CD4-positive, alpha-beta T cell (primary cell): ENCODE measurements around the gene NEGR1. TPM values are rescaled to one million over a fixed set of nuclear protein-coding genes. Genes with fewer than 3 reads are reported as not detected.

Experiments
- ATAC-seq: fragments of 200-7000 bp; cut with Tn5 transposase; one replicate; pipeline ENCODE4 v1.10.0; 2022; ENCODE audit warnings: mild to moderate bottlenecking; ENCODE audit not compliant: poor library complexity
- CTCF ChIA-PET: fragments of 350-600 bp; sonication (Branson Sonifier 250); formaldehyde crosslinking; loops from one replicate; lab custom pipeline; 2021; ENCODE audit warnings: antibody characterized with exemption, inconsistent platforms; lab: Charles Lee
- POLR2A ChIA-PET: fragments of 350-600 bp; sonication (Branson Sonifier 250); formaldehyde crosslinking; loops from one replicate; lab custom pipeline; 2021; ENCODE audit warnings: antibody characterized with exemption, inconsistent platforms; lab: Charles Lee
- DNase-seq, 14 experiments: peaks; one replicate each; pipeline ENCODE4 v3.0.0-alpha.2; 2013 to 2020; ENCODE audit warnings: mixed read lengths in 2 of 14
- H3K27ac ChIP-seq, 2 donors: one replicate each; pipeline versions ENCODE4 v1.5.1 to v1.7.0; 2013; ENCODE audit warnings: low read length in 2 of 2, low read depth in 1 of 2, mild to moderate bottlenecking in 1 of 2
- H3K27me3 ChIP-seq, 2 experiments: 1 replicate in 1 of 2; 2 replicates in 1 of 2; pipeline versions ENCODE4 v1.6.1 to v1.7.0; 2013; ENCODE audit warnings: low read length in 2 of 2, control low read depth in 1 of 2, mild to moderate bottlenecking in 1 of 2, moderate library complexity in 1 of 2; ENCODE audit not compliant: insufficient read depth in 2 of 2, control insufficient read depth in 1 of 2
- H3K36me3 ChIP-seq: one replicate; pipeline ENCODE4 v1.6.1; 2013; ENCODE audit warnings: low read length, control low read depth; ENCODE audit not compliant: insufficient read depth
- H3K4me1 ChIP-seq: one replicate; pipeline ENCODE4 v1.6.1; 2013; ENCODE audit warnings: low read length, control low read depth; ENCODE audit not compliant: insufficient read depth
- H3K4me3 ChIP-seq: one replicate; pipeline ENCODE4 v1.5.1; 2013; ENCODE audit warnings: mild to moderate bottlenecking, low read length, moderate library complexity
- H3K9me3 ChIP-seq, 2 experiments: 1 replicate in 1 of 2; 2 replicates in 1 of 2; pipeline versions ENCODE4 v1.6.1 to v1.7.0; 2013; ENCODE audit warnings: low read length in 2 of 2, mild to moderate bottlenecking in 2 of 2, control low read depth in 1 of 2, moderate library complexity in 1 of 2; ENCODE audit not compliant: control insufficient read depth in 1 of 2, insufficient read depth in 1 of 2
- H3K27ac Mint-ChIP-seq: one replicate; pipeline ENCODE4 v1.8.0; 2020; ENCODE audit warnings: mixed read lengths
- H3K27me3 Mint-ChIP-seq: one replicate; pipeline ENCODE4 v1.8.0; 2021; ENCODE audit warnings: mixed read lengths
- H3K36me3 Mint-ChIP-seq: one replicate; pipeline ENCODE4 v1.8.0; 2021; ENCODE audit warnings: low read depth, mixed read lengths
- H3K4me1 Mint-ChIP-seq: one replicate; pipeline ENCODE4 v1.8.0; 2021; ENCODE audit warnings: low read depth, mixed read lengths
- H3K4me3 Mint-ChIP-seq: one replicate; pipeline ENCODE4 v1.8.0; 2020; ENCODE audit warnings: mild to moderate bottlenecking, mixed read lengths
- H3K9me3 Mint-ChIP-seq: one replicate; pipeline ENCODE4 v1.8.0; 2020; ENCODE audit warnings: mixed read lengths
- intact Hi-C, 2 experiments: fragments of 100-400 bp; cut with DNase I in 1 of 2; cut with micrococcal nuclease in 1 of 2; formaldehyde crosslinking; loops; one replicate each; pipeline versions ENCODE4 v1.15.1 to v1.9.0; 2023 to 2025; cut with DNase I, micrococcal nuclease
- total RNA-seq, 174 experiments: library from RNA in 2 of 174; stranded (reverse) in 2 of 174; gene quantifications; one replicate each; pipeline ENCODE4 v1.2.3 and lab custom pipeline; 2021 to 2026
- TF ChIP-seq, protein P1 (sequence below): fragments of 200-600 bp; IDR thresholded peaks from one replicate; pipeline ENCODE4 v1.8.0; 2022; ENCODE audit warnings: antibody characterized with exemption, mild to moderate bottlenecking

NEGR1 gene
- total RNA-seq, 2 experiments from 2014 or later = 0.03 TPM

DNA sequence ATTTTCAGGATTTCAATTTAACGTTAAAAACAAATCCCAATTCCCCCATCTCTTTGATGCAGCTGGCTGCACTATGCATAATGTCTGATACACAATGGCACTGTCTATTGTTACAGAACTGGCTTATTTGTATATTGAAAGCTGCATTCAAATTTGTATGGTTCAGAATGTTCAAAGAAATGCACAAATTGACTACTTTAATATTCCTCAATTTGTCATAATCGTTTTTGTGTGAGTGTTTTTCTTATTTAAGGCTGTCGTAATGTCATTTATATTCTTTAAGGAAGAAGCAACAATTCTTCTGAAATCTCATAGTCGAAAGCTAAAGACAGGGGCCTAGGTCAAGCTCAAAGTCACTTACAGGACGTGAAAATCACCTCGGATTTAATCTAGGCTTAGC is 860.1 kb downstream of the NEGR1 start:
- H3K27ac Mint-ChIP-seq = no peak overlapping the region
- ATAC-seq (no peak), DNase-seq (no peak)
- intact Hi-C loops = no loop called here
- no peaks in the 10 kb centered on the region for H3K9me3 Mint-ChIP-seq
- H3K4me3 Mint-ChIP-seq = no peak overlapping the region
- TF ChIP-seq, protein P1, sequence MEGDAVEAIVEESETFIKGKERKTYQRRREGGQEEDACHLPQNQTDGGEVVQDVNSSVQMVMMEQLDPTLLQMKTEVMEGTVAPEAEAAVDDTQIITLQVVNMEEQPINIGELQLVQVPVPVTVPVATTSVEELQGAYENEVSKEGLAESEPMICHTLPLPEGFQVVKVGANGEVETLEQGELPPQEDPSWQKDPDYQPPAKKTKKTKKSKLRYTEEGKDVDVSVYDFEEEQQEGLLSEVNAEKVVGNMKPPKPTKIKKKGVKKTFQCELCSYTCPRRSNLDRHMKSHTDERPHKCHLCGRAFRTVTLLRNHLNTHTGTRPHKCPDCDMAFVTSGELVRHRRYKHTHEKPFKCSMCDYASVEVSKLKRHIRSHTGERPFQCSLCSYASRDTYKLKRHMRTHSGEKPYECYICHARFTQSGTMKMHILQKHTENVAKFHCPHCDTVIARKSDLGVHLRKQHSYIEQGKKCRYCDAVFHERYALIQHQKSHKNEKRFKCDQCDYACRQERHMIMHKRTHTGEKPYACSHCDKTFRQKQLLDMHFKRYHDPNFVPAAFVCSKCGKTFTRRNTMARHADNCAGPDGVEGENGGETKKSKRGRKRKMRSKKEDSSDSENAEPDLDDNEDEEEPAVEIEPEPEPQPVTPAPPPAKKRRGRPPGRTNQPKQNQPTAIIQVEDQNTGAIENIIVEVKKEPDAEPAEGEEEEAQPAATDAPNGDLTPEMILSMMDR = no peak
- ChIA-PET CTCF (no interaction called here), POLR2A (no interaction called here)
- no peak overlapping the region for H3K4me3 ChIP-seq
- no peaks in the 10 kb centered on the region for H3K27me3 ChIP-seq
- H3K9me3 ChIP-seq = no peaks in the 10 kb centered on the region
- no peaks in the 10 kb centered on the region for H3K4me1 ChIP-seq
- H3K27me3 Mint-ChIP-seq = no peaks in the 10 kb centered on the region
- no peaks in the 10 kb centered on the region for H3K36me3 Mint-ChIP-seq
- H3K27ac ChIP-seq = no peak overlapping the region
- no peaks in the 10 kb centered on the region for H3K36me3 ChIP-seq
- no peaks in the 10 kb centered on the region for H3K4me1 Mint-ChIP-seq

DNA sequence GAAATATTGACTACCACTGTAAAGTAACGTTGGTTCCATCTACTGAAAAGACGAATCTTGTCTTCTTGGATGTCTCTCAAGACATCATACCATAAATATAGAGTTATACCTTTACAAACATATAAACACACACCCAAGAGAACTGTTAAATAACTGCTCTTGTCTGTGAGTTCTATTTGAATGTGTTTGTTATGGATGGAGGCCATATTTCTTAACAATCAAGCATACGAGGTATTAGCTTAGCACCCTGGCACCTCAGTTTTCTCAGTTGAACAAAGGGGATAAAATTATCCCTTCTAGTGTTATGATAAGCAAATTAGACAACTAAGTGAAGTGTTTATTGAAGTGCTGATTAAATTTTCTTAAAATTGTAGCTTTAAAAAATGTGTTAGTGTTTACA is 864.9 kb downstream of the NEGR1 start:
- ChIA-PET CTCF (interaction anchor here (0.6 kb wide), 1 partner anchor 230 kb away, joined by 3 read pairs; no protein-coding TSS in a partner anchor), POLR2A (no interaction called here)
- no peaks in the 10 kb centered on the region for H3K27me3 ChIP-seq
- DNase-seq (no peak), ATAC-seq (no peak)
- Mint-ChIP-seq H3K27ac (no peak overlapping the region), H3K4me3 (no peak overlapping the region), H3K27me3 (no peaks in the 10 kb centered on the region), H3K36me3 (no peaks in the 10 kb centered on the region), H3K9me3 (no peaks in the 10 kb centered on the region), H3K4me1 (no peaks in the 10 kb centered on the region)
- TF ChIP-seq, protein P1 = no peak
- no peaks in the 10 kb centered on the region for H3K36me3 ChIP-seq
- no peaks in the 10 kb centered on the region for H3K4me1 ChIP-seq
- intact Hi-C loops = no loop called here
- no peak overlapping the region for H3K4me3 ChIP-seq
- no peaks in the 10 kb centered on the region for H3K9me3 ChIP-seq
- H3K27ac ChIP-seq = no peak overlapping the region

DNA sequence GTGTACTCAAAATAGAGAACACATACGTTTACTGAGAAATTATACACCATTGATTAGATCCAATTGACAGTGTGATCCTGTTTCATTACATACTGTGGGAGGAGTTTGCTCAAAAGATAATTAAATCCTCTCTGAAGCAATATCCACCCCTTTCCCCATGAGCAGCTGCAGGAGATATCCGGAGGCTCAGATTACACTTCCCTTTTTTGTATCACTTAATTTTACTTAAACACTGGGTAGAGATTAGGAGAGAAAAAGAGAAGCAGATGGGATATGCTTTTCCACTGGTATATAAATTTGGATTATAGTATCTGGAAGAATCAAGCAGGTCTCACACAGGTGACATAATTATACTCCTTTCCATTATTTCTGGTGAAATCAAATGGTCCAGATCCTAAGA is 868.2 kb downstream of the NEGR1 start:
- Mint-ChIP-seq H3K27ac (no peak overlapping the region), H3K4me3 (no peak overlapping the region), H3K4me1 (no peaks in the 10 kb centered on the region), H3K9me3 (no peaks in the 10 kb centered on the region), H3K36me3 (no peaks in the 10 kb centered on the region), H3K27me3 (no peaks in the 10 kb centered on the region)
- Histone ChIP-seq H3K4me1 (no peaks in the 10 kb centered on the region), H3K27me3 (no peaks in the 10 kb centered on the region), H3K9me3 (no peaks in the 10 kb centered on the region), H3K27ac (no peak overlapping the region), H3K36me3 (no peaks in the 10 kb centered on the region), H3K4me3 (no peak overlapping the region)
- CTCF ChIA-PET = no interaction called here
- ATAC-seq (no peak), DNase-seq (no peak)
- TF ChIP-seq, protein P1 = no peak
- intact Hi-C loops = no loop called here
- POLR2A ChIA-PET = no interaction called here
